Endodermal cell (in vitro differentiated cells): ENCODE results near the gene ATG16L1. TPM values are rescaled to one million over a fixed set of nuclear protein-coding genes. Genes with fewer than 3 reads are reported as not detected.

Experiments used
- DNase-seq: peaks from one replicate; pipeline ENCODE4 v3.0.0-alpha.2; 2017
- H3K27ac ChIP-seq: 2 replicates; pipeline ENCODE4 v1.5.1; 2013; ENCODE audit warnings: mild to moderate bottlenecking, low read depth, low read length, moderate library complexity
- H3K27me3 ChIP-seq: 2 replicates; pipeline ENCODE4 v1.6.1; 2013; ENCODE audit warnings: mild to moderate bottlenecking, low read length, moderate library complexity; ENCODE audit not compliant: insufficient read depth, control insufficient read depth, poor library complexity, severe bottlenecking
- H3K36me3 ChIP-seq: 2 replicates; pipeline ENCODE4 v1.7.0; 2013; ENCODE audit warnings: mild to moderate bottlenecking, low read length, moderate library complexity; ENCODE audit not compliant: control insufficient read depth, insufficient read depth
- H3K4me1 ChIP-seq: one replicate; pipeline ENCODE4 v1.7.0; 2013; ENCODE audit warnings: low read length; ENCODE audit not compliant: control insufficient read depth, insufficient read depth
- H3K4me3 ChIP-seq: 2 replicates; pipeline ENCODE4 v1.5.1; 2013; ENCODE audit warnings: mild to moderate bottlenecking, low read length, moderate library complexity
- H3K9ac ChIP-seq: 2 replicates; pipeline ENCODE4 v1.6.1; 2013; ENCODE audit warnings: mild to moderate bottlenecking, low read length, moderate library complexity; ENCODE audit not compliant: poor library complexity, severe bottlenecking; ENCODE audit errors: extremely low read depth
- H3K9me3 ChIP-seq: 2 replicates; pipeline ENCODE4 v1.6.1; 2013; ENCODE audit warnings: mild to moderate bottlenecking, low read length, moderate library complexity; ENCODE audit not compliant: control insufficient read depth
- H3K27ac Mint-ChIP-seq: 2 replicates; pipeline ENCODE4 v1.8.0; 2020; ENCODE audit warnings: mixed read lengths
- H3K27me3 Mint-ChIP-seq: 2 replicates; pipeline ENCODE4 v1.8.0; 2021; ENCODE audit warnings: mild to moderate bottlenecking, mixed read lengths; ENCODE audit not compliant: insufficient read depth
- H3K36me3 Mint-ChIP-seq: 2 replicates; pipeline ENCODE4 v1.8.0; 2020; ENCODE audit warnings: low read depth, mixed read lengths
- H3K4me1 Mint-ChIP-seq: 2 replicates; pipeline ENCODE4 v1.8.0; 2020; ENCODE audit warnings: mixed read lengths
- H3K4me3 Mint-ChIP-seq: 2 replicates; pipeline ENCODE4 v1.8.0; 2020; ENCODE audit warnings: mild to moderate bottlenecking, moderate library complexity, mixed read lengths
- H3K9me3 Mint-ChIP-seq: 2 replicates; pipeline ENCODE4 v1.8.0; 2020; ENCODE audit warnings: mild to moderate bottlenecking, mixed read lengths
- WGBS, 2 experiments: methylation state at CpG; one replicate each; pipeline versions ENCODE4 v1.1.5 to v1.1.7; 2013; ENCODE audit warnings: missing lambda C conversion rate in 2 of 2, mixed read lengths in 1 of 2; ENCODE audit not compliant: insufficient coverage in 1 of 2, insufficient read length in 1 of 2; 5-methylcytosine and 5-hydroxymethylcytosine counted together
- long read RNA-seq, 4 experiments: library from polyadenylated mRNA in 2 of 4; library from RNA in 1 of 4; library from capped mRNA in 1 of 4; stranded (forward) in 3 of 4; unstranded in 1 of 4; transcript quantifications; one replicate each; pipeline ENCODE4 v2.0.0, GENCODE V29; 2020 to 2021; ENCODE audit warnings: inconsistent platforms in 1 of 4
- polyA plus RNA-seq, 2 experiments: library from polyadenylated mRNA; stranded (reverse); fragments of 50-300 nt; gene quantifications; one replicate each; pipeline ENCODE4 v1.2.3, GENCODE V29; 2013
- total RNA-seq, 2 donors: library from RNA; stranded (reverse); fragmentation: NEBNext Ultra II Directional in 1 of 2; extraction: Animal tissue kit (Norgen Biotek cat#: 25700) in 1 of 2; gene quantifications; 2 replicates in 1 of 2; 3 replicates in 1 of 2; pipeline ENCODE4 v1.2.1, GENCODE V29; 2021
- TF ChIP-seq, protein P1 (sequence below): fragments of 200-600 bp; sonication (generic); conservative IDR thresholded peaks from 2 replicates; pipeline ENCODE4 v1.5.0; 2021; ENCODE audit warnings: antibody characterized with exemption, mild to moderate bottlenecking

Gene ATG16L1
- total RNA-seq: 10 to 100 TPM; 29.6 to 31.6 TPM
- polyA plus RNA-seq (2013, experiment 1 of 2): 14.3 TPM
- 13.9 TPM for polyA plus RNA-seq (2013, experiment 2 of 2)
- long read RNA-seq, experiment 1, partial matches to known transcripts: 2 of 6 reads
- long read RNA-seq, experiment 1, other reads (novel, unspliced or antisense): 3 of 6 reads
- long read RNA-seq, experiment 2, transcript ATG16L1-205 (17 exons, 3,213 nt): major isoform, 17 of 55 reads
- long read RNA-seq, experiment 2, transcript ATG16L1-203 (18 exons, 3,405 nt): minor isoform, 14 of 55 reads
- long read RNA-seq, experiment 2, partial matches to known transcripts: 6 of 55 reads
- long read RNA-seq, experiment 2, other reads (novel, unspliced or antisense): 15 of 55 reads
- long read RNA-seq, experiment 3, transcript ATG16L1-203 (18 exons, 3,405 nt): minor isoform, 26 of 104 reads
- long read RNA-seq, experiment 3, transcript ATG16L1-205 (17 exons, 3,213 nt): major isoform, 45 of 104 reads
- long read RNA-seq, experiment 3, partial matches to known transcripts: 4 of 104 reads
- long read RNA-seq, experiment 3, other reads (novel, unspliced or antisense): 24 of 104 reads
- long read RNA-seq, experiment 4, partial matches to known transcripts: 2 of 4 reads
- long read RNA-seq, experiment 4, other reads (novel, unspliced or antisense): 0 of 4 reads

DNA sequence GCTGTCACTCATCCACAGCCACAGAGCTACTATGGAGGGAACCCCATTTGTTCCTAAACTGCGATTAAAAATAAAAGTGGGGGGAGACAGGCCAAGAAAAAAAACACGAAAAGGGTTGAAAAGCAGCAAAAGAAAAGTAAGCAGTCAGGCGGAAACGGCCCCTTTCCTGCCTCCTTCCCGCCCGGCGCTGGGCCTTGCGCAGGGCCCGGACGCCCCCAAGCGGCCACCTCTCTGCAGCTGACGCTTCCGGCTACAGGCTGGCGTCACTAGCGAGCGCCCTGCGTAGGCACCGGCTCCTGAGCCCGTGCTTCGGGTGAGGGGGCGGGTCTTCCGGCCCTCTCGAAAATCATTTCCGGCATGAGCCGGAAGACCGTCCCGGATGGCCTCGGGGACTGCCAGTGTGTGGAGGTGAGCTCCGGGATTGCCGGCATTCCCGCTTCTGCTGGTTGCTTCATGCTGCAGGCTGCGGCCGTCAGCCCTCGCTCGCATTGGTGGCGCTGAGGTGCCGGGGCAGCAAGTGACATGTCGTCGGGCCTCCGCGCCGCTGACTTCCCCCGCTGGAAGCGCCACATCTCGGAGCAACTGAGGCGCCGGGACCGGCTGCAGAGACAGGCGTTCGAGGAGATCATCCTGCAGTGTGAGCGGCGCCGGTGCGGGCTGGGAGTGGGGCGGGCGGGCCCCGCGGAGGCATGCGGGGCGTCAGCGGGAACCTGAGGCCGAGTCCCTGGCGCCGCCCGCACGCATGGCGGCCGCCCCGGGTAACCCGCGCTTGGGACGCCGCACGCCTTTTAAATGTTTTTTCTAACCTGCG, at the start of gene ATG16L1:
TSS of gene ATG16L1 (plus strand) at position 368 of the 811 bp plus-strand sequence. CDS start at position 523, 155 bp downstream.
- H3K9me3 Mint-ChIP-seq: peaks cover 16% of the 10 kb centered on the region
- Histone ChIP-seq H3K4me3 (peak within 1 kb of the TSS; percentile 98), H3K36me3 (peaks cover 12% of the 10 kb centered on the region), H3K9ac (peak within 1 kb of the TSS; percentile 80), H3K27ac (no peak within 1 kb of the TSS), H3K9me3 (peaks cover 16% of the 10 kb centered on the region), H3K4me1 (no peaks in the 10 kb centered on the region), H3K27me3 (no peaks in the 10 kb centered on the region)
- H3K4me3 Mint-ChIP-seq: peak within 1 kb of the TSS; percentile 96
- WGBS, 2 experiments: 1 to 2% methylated on average over 39 to 75 of the region's 75 CpGs
- DNase-seq: peak; percentile 98
- H3K4me1 Mint-ChIP-seq: peaks cover 8% of the 10 kb centered on the region
- H3K36me3 Mint-ChIP-seq: peaks cover 5% of the 10 kb centered on the region
- TF ChIP-seq, protein P1, sequence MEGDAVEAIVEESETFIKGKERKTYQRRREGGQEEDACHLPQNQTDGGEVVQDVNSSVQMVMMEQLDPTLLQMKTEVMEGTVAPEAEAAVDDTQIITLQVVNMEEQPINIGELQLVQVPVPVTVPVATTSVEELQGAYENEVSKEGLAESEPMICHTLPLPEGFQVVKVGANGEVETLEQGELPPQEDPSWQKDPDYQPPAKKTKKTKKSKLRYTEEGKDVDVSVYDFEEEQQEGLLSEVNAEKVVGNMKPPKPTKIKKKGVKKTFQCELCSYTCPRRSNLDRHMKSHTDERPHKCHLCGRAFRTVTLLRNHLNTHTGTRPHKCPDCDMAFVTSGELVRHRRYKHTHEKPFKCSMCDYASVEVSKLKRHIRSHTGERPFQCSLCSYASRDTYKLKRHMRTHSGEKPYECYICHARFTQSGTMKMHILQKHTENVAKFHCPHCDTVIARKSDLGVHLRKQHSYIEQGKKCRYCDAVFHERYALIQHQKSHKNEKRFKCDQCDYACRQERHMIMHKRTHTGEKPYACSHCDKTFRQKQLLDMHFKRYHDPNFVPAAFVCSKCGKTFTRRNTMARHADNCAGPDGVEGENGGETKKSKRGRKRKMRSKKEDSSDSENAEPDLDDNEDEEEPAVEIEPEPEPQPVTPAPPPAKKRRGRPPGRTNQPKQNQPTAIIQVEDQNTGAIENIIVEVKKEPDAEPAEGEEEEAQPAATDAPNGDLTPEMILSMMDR: peak; percentile 97
- H3K27ac Mint-ChIP-seq: peak within 1 kb of the TSS; percentile 93
- H3K27me3 Mint-ChIP-seq: no peaks in the 10 kb centered on the region

DNA sequence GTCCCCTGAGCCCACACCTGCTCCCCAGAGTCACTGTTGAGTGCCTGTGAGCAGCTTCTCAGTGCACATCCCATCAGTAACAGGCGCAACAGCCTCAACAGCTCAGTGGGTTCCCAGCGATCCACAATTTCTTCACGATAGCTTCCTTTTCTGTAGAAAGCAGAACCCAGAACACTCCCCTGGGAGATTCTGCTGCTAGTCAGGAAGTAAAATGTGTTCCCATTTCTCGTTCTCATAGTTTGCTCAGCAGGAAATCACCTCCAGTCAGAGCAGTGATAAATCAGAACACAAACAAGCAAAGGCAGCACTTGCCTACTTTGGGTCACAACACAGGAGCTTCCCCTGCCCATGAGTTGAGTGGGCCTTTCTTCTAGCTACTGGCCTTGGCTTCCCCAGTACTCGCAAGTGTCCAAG, 48.9 kb upstream of the ATG16L1 start:
- Mint-ChIP-seq H3K9me3 (peaks cover 21% of the 10 kb centered on the region), H3K36me3 (peaks cover 5% of the 10 kb centered on the region), H3K4me3 (no peak overlapping the region), H3K4me1 (no peaks in the 10 kb centered on the region), H3K27me3 (no peaks in the 10 kb centered on the region), H3K27ac (no peak overlapping the region)
- H3K27me3 ChIP-seq: no peaks in the 10 kb centered on the region
- TF ChIP-seq, protein P1: no peak
- H3K27ac ChIP-seq: no peak overlapping the region
- DNase-seq: no peak
- WGBS, 2 experiments: 87 to 94% methylated on average over 4 to 5 of the region's 5 CpGs
- H3K4me1 ChIP-seq: no peaks in the 10 kb centered on the region
- H3K36me3 ChIP-seq: no peaks in the 10 kb centered on the region
- H3K9ac ChIP-seq: no peak overlapping the region
- no peak overlapping the region for H3K4me3 ChIP-seq
- no peaks in the 10 kb centered on the region for H3K9me3 ChIP-seq

DNA sequence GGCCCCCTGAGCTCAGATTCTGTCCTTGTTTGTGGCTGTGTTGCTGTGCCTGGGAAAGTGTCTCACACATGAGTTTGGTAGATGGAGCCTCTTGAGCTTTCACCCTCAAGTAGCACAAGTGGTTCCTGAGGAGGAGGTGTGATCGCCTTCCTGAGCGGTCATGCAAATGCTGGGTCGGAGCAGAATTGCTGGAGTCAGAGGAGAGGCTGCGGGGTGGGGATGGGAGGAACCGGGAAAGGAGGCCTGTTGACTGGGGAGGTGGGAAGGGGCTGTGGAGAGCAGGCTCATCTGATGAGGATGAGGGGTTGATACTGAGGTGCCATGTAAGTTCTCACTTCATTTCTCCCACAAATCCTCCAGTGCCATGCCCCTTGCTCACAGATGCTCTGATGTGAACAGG, 48.4 kb upstream of the ATG16L1 start:
- H3K36me3 Mint-ChIP-seq: peaks cover 5% of the 10 kb centered on the region
- Histone ChIP-seq H3K9ac (no peak overlapping the region), H3K4me3 (no peak overlapping the region), H3K27ac (no peak overlapping the region), H3K27me3 (no peaks in the 10 kb centered on the region), H3K9me3 (no peaks in the 10 kb centered on the region), H3K4me1 (no peaks in the 10 kb centered on the region), H3K36me3 (no peaks in the 10 kb centered on the region)
- H3K9me3 Mint-ChIP-seq: peaks cover 21% of the 10 kb centered on the region
- WGBS, 2 experiments: 92% methylated on average over 5 of the region's 5 CpGs; no CpG with 5 or more reads in 1 of the 2 experiments
- no peaks in the 10 kb centered on the region for H3K4me1 Mint-ChIP-seq
- TF ChIP-seq, protein P1: no peak
- H3K27ac Mint-ChIP-seq: no peak overlapping the region
- no peak overlapping the region for H3K4me3 Mint-ChIP-seq
- DNase-seq: no peak
- H3K27me3 Mint-ChIP-seq: no peaks in the 10 kb centered on the region
